Measurements from ENCODE around the gene TTC6. TPM values are rescaled to one million over a fixed set of nuclear protein-coding genes. Genes with fewer than 3 reads are reported as not detected.

The TTC6 gene
- polyA plus RNA-seq, 4 donors: 0.22 to 3.4 (median 0.54) TPM

DNA sequence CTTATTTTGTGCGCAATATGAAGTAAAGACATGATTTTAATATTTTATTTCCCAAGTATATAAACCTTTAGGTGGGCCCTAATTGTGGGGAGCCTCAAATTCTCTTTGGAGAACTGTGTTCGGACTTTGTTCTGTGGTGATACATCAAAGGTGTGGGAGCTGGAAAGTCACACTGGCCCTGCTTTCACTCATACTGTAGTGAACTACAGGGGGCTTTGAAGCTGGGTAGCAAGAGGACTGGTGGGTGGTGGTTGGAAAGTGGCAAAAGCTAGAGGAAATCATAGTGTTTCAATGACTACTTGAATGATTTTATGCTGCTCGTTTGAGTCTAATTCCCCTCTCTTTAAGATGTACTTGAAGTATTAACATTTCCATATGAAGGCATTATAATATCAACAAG is 13.2 kb downstream of the TTC6 start:
- Histone ChIP-seq H3K9me3 (ENCODE audit: control insufficient read depth in 2 of 2, insufficient read depth in 1 of 2, low read depth in 1 of 2, low read length in 1 of 2) (peaks cover 0 to 6% of the 10 kb centered on the region in 2 donors), H3K4me3 (ENCODE audit: low read depth in 1 of 3, low read length in 3 of 3) (no peak overlapping the region), H3K36me3 (ENCODE audit: control insufficient read depth in 3 of 3, insufficient read depth in 2 of 3, low read depth in 1 of 3, low read length in 3 of 3) (peaks cover 0 to 2% (median 0%) of the 10 kb centered on the region in 3 donors), H3K4me1 (ENCODE audit: control insufficient read depth in 3 of 3, insufficient read depth in 2 of 3, low read depth in 1 of 3, low read length in 2 of 3) (no peaks in the 10 kb centered on the region), H3K27ac (ENCODE audit: low read depth in 1 of 3, low read length in 2 of 3) (no peak overlapping the region), H3K27me3 (ENCODE audit: control insufficient read depth in 3 of 3, insufficient read depth in 3 of 3, low read length in 3 of 3) (peaks cover 0 to 15% (median 12%) of the 10 kb centered on the region in 3 donors)
- FAIRE-seq (no peak), DNase-seq (no peak)
- WGBS, 3 donors: 76 to 82% (median 80%) methylated on average over 3 of the region's 3 CpGs

DNA sequence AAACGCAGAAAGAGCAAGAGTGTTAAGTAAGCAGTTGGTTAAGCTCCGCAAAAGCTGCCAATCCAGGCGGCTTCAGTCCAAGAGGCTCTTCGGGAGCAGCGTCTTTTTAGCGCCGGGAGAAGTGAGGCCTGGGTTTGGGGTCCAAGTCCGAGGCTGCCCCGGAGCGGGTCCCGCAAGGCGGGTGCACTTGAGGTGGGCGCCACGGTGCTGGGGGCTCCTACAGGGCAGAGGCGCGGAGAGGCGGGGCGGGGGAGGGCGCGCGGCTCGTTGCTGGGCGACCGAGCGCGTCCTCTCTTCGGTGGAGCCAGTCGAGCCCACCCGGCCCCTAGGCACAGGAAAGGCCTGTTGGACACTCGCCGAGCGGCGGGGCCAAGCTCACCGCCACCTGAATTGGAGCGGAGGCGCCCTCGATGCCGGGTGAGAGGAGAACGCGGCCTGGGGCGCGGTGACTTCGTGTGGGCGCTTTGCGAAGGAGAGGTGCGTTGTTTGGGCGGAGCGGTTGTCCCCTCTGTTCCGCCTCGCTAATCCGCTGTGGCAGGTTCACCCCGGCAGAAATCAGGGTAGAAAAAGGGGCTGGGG is 15.6 kb downstream of the TTC6 start:
- no peak for DNase-seq
- WGBS, 3 donors: 36 to 74% (median 57%) methylated on average over 48 to 52 of the region's 52 CpGs
- FAIRE-seq: no peak
- Histone ChIP-seq H3K9me3 (ENCODE audit: control insufficient read depth in 2 of 2, insufficient read depth in 1 of 2, low read depth in 1 of 2, low read length in 1 of 2) (peaks cover under 1 to 15% of the 10 kb centered on the region in 2 donors), H3K27ac (ENCODE audit: low read depth in 1 of 3, low read length in 2 of 3) (no peak overlapping the region), H3K4me1 (ENCODE audit: control insufficient read depth in 3 of 3, insufficient read depth in 2 of 3, low read depth in 1 of 3, low read length in 2 of 3) (no peaks in the 10 kb centered on the region), H3K4me3 (ENCODE audit: low read depth in 1 of 3, low read length in 3 of 3) (no peak overlapping the region), H3K36me3 (ENCODE audit: control insufficient read depth in 3 of 3, insufficient read depth in 2 of 3, low read depth in 1 of 3, low read length in 3 of 3) (peaks cover 0 to 5% (median 0%) of the 10 kb centered on the region in 3 donors), H3K27me3 (ENCODE audit: control insufficient read depth in 3 of 3, insufficient read depth in 3 of 3, low read length in 3 of 3) (peaks cover 0 to 11% (median 8%) of the 10 kb centered on the region in 3 donors)

DNA sequence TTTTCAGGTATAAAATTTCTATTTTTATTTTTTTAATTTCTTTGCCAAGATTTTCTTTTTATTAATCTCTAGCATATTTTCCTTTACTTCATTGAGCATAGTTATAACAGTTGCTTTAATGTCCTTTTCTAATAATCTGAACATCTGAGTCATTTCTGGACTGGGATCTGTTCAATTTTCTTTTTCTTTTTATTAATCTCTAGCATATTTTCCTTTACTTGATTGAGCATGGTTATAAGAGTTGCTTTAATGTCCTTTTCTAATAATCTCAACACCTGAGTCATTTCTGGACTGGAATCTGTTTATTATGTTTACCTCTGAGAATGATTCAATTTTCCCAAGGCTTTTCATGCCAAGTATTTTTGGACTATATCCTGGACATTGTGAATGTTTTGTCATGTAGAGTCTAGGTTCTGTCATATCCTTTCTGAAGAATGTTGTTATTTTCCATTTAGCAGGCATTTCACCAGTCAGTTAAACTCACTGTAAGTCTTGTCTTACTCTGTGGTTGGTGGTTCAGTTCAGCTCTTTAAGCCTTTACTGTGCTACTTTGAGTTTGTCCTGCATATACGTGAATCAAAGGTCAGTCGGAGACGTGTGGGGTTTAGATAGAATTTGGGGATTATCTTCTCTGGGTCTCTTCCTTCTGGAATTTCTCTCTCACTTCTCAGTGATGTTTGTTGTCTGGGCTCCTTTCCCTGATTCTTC is 20.3 kb downstream of the TTC6 start:
- H3K4me1 ChIP-seq (ENCODE audit: control insufficient read depth in 3 of 3, insufficient read depth in 2 of 3, low read depth in 1 of 3, low read length in 2 of 3): no peaks in the 10 kb centered on the region
- 93 to 97% (median 96%) methylated on average over 3 of the region's 3 CpGs for WGBS, 3 donors
- H3K27ac ChIP-seq (ENCODE audit: low read depth in 1 of 3, low read length in 2 of 3): no peak overlapping the region
- FAIRE-seq (no peak), DNase-seq (no peak)
- H3K36me3 ChIP-seq (ENCODE audit: control insufficient read depth in 3 of 3, insufficient read depth in 2 of 3, low read depth in 1 of 3, low read length in 3 of 3): peaks cover 0 to 5% (median 1%) of the 10 kb centered on the region in 3 donors
- no peak overlapping the region for H3K4me3 ChIP-seq (ENCODE audit: low read depth in 1 of 3, low read length in 3 of 3)
- H3K9me3 ChIP-seq (ENCODE audit: control insufficient read depth in 2 of 2, insufficient read depth in 1 of 2, low read depth in 1 of 2, low read length in 1 of 2): peaks cover 1 to 24% of the 10 kb centered on the region in 2 donors
- peaks cover 0 to 9% (median 2%) of the 10 kb centered on the region in 3 donors for H3K27me3 ChIP-seq (ENCODE audit: control insufficient read depth in 3 of 3, insufficient read depth in 3 of 3, low read length in 3 of 3)

DNA sequence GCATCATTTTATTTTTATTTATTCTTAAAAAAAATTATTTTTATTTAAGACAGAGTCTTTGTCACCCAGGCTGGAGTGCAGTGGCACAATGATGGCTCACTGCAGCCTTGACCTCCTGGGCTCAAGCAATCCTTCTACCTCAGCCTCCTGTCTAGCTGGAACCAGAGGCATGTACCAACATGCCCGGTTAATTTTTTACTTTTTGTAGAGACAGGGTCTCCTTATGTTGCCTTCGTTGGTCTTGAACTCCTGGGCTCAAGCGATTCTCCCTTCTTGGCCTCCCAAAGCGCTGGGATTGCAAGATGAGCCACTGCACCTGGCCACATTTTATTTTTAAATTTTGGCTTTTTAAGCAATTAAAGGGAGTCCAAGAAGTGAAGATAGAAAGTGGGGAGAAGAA is 21.4 kb downstream of the TTC6 start:
- no peak overlapping the region for H3K27ac ChIP-seq (ENCODE audit: low read depth in 1 of 3, low read length in 2 of 3)
- H3K9me3 ChIP-seq (ENCODE audit: control insufficient read depth in 2 of 2, insufficient read depth in 1 of 2, low read depth in 1 of 2, low read length in 1 of 2): peaks cover 1 to 19% of the 10 kb centered on the region in 2 donors
- peaks cover 0 to 6% (median 1%) of the 10 kb centered on the region in 3 donors for H3K36me3 ChIP-seq (ENCODE audit: control insufficient read depth in 3 of 3, insufficient read depth in 2 of 3, low read depth in 1 of 3, low read length in 3 of 3)
- DNase-seq: no peak
- H3K4me3 ChIP-seq (ENCODE audit: low read depth in 1 of 3, low read length in 3 of 3): no peak overlapping the region
- WGBS, 3 donors: 90 to 97% (median 92%) methylated on average over 4 of the region's 4 CpGs
- H3K4me1 ChIP-seq (ENCODE audit: control insufficient read depth in 3 of 3, insufficient read depth in 2 of 3, low read depth in 1 of 3, low read length in 2 of 3): no peaks in the 10 kb centered on the region
- no peak for FAIRE-seq
- H3K27me3 ChIP-seq (ENCODE audit: control insufficient read depth in 3 of 3, insufficient read depth in 3 of 3, low read length in 3 of 3): peaks cover 0 to 5% (median 0%) of the 10 kb centered on the region in 3 donors

- Histone ChIP-seq H3K9me3 (ENCODE audit: control insufficient read depth in 2 of 2, insufficient read depth in 1 of 2, low read depth in 1 of 2, low read length in 1 of 2) (peaks cover 1 to 19% of the 10 kb centered on the region in 2 donors), H3K27ac (ENCODE audit: low read depth in 1 of 3, low read length in 2 of 3) (no peak overlapping the region), H3K4me1 (ENCODE audit: control insufficient read depth in 3 of 3, insufficient read depth in 2 of 3, low read depth in 1 of 3, low read length in 2 of 3) (no peaks in the 10 kb centered on the region), H3K36me3 (ENCODE audit: control insufficient read depth in 3 of 3, insufficient read depth in 2 of 3, low read depth in 1 of 3, low read length in 3 of 3) (peaks cover 0 to 6% (median 1%) of the 10 kb centered on the region in 3 donors), H3K27me3 (ENCODE audit: control insufficient read depth in 3 of 3, insufficient read depth in 3 of 3, low read length in 3 of 3) (peaks cover 0 to 9% (median 0%) of the 10 kb centered on the region in 3 donors), H3K4me3 (ENCODE audit: low read depth in 1 of 3, low read length in 3 of 3) (no peak overlapping the region)
- WGBS, 3 donors: 94 to 96% (median 94%) methylated on average over 1 of the region's 1 CpG
- no peak for DNase-seq
- no peak for FAIRE-seq
Observed at GRCh38 chr14:37617864-37618365, 22.5 kb downstream of the TTC6 start.

DNA sequence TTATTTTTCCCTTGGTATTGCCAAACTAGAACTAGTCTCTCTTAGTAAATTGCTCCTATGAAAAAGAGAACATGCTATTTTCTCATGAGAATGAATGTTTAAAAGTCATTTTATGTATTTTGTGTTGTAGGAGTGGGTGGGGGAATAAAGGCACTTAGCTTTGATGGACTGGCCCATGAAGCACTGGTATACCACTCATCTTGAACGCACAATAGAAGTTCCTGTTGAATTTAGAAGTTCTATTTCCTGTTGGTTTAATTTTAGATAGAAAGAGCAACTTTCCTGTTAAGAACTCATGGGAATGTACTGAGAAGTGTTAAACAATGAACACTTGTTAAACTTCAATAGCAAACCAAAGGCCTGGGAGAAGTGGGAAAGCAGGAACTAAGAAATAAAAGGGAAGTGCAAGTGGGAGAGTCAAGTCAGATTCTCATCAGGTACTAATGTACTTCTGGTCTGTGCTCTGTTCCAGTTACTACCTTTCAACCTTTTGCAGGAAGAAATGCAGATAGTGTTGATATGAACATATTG is 23.1 kb downstream of the TTC6 start:
- DNase-seq (no peak), FAIRE-seq (no peak)
- H3K9me3 ChIP-seq (ENCODE audit: control insufficient read depth in 2 of 2, insufficient read depth in 1 of 2, low read depth in 1 of 2, low read length in 1 of 2): peaks cover 1 to 19% of the 10 kb centered on the region in 2 donors
- no peak overlapping the region for H3K27ac ChIP-seq (ENCODE audit: low read depth in 1 of 3, low read length in 2 of 3)
- no peak overlapping the region for H3K4me3 ChIP-seq (ENCODE audit: low read depth in 1 of 3, low read length in 3 of 3)
- H3K36me3 ChIP-seq (ENCODE audit: control insufficient read depth in 3 of 3, insufficient read depth in 2 of 3, low read depth in 1 of 3, low read length in 3 of 3): peaks cover 0 to 6% (median 1%) of the 10 kb centered on the region in 3 donors
- H3K27me3 ChIP-seq (ENCODE audit: control insufficient read depth in 3 of 3, insufficient read depth in 3 of 3, low read length in 3 of 3): peaks cover 0 to 9% (median 0%) of the 10 kb centered on the region in 3 donors
- 68 to 95% (median 73%) methylated on average over 1 of the region's 1 CpG for WGBS, 3 donors
- no peaks in the 10 kb centered on the region for H3K4me1 ChIP-seq (ENCODE audit: control insufficient read depth in 3 of 3, insufficient read depth in 2 of 3, low read depth in 1 of 3, low read length in 2 of 3)

GRCh38 chr14:37620856-37621255 is 25.4 kb downstream of the TTC6 start:
- Histone ChIP-seq H3K9me3 (ENCODE audit: control insufficient read depth in 2 of 2, insufficient read depth in 1 of 2, low read depth in 1 of 2, low read length in 1 of 2) (peaks cover 1 to 11% of the 10 kb centered on the region in 2 donors), H3K27me3 (ENCODE audit: control insufficient read depth in 3 of 3, insufficient read depth in 3 of 3, low read length in 3 of 3) (peaks cover 0 to 6% (median 0%) of the 10 kb centered on the region in 3 donors), H3K27ac (ENCODE audit: low read depth in 1 of 3, low read length in 2 of 3) (no peak overlapping the region), H3K4me1 (ENCODE audit: control insufficient read depth in 3 of 3, insufficient read depth in 2 of 3, low read depth in 1 of 3, low read length in 2 of 3) (peaks cover 0 to 3% (median 0%) of the 10 kb centered on the region in 3 donors), H3K4me3 (ENCODE audit: low read depth in 1 of 3, low read length in 3 of 3) (no peak overlapping the region), H3K36me3 (ENCODE audit: control insufficient read depth in 3 of 3, insufficient read depth in 2 of 3, low read depth in 1 of 3, low read length in 3 of 3) (peaks cover 0 to 2% (median 1%) of the 10 kb centered on the region in 3 donors)
- FAIRE-seq (no peak), DNase-seq (no peak)

- 36 to 87% (median 68%) methylated on average over 68 to 81 of the region's 81 CpGs for WGBS, 3 donors
- FAIRE-seq: no peak
- H3K4me3 ChIP-seq (ENCODE audit: low read depth in 1 of 3, low read length in 3 of 3): peak overlapping the region in 1 of 3 donors; percentile 6
Observed at GRCh38 chr14:37622231-37622923, 26.9 kb downstream of the TTC6 start.

More at GRCh38 chr14:37622231-37622923, 26.9 kb downstream of the TTC6 start:
- no peak for DNase-seq
- H3K27me3 ChIP-seq (ENCODE audit: control insufficient read depth in 3 of 3, insufficient read depth in 3 of 3, low read length in 3 of 3): peaks cover 0 to 6% (median 0%) of the 10 kb centered on the region in 3 donors
- peaks cover 0 to 5% (median 0%) of the 10 kb centered on the region in 3 donors for H3K4me1 ChIP-seq (ENCODE audit: control insufficient read depth in 3 of 3, insufficient read depth in 2 of 3, low read depth in 1 of 3, low read length in 2 of 3)
- no peak overlapping the region for H3K27ac ChIP-seq (ENCODE audit: low read depth in 1 of 3, low read length in 2 of 3)
- peaks cover 0 to 2% (median 0%) of the 10 kb centered on the region in 3 donors for H3K36me3 ChIP-seq (ENCODE audit: control insufficient read depth in 3 of 3, insufficient read depth in 2 of 3, low read depth in 1 of 3, low read length in 3 of 3)
- no peaks in the 10 kb centered on the region for H3K9me3 ChIP-seq (ENCODE audit: control insufficient read depth in 2 of 2, insufficient read depth in 1 of 2, low read depth in 1 of 2, low read length in 1 of 2)
